H9 (cell line): Measurements from ENCODE around the gene ELFN1. TPM values are rescaled to one million over a fixed set of nuclear protein-coding genes. Genes with fewer than 3 reads are reported as not detected.

Experiments used
- DNase-seq: peaks from one replicate; pipeline ENCODE4 v3.0.0-alpha.2; 2017
- H2AFZ ChIP-seq: one replicate; pipeline ENCODE4 v1.6.1; 2013; ENCODE audit warnings: mild to moderate bottlenecking, low read length, control low read depth, moderate library complexity
- H2AK5ac ChIP-seq: 2 replicates; pipeline ENCODE4 v1.6.1; 2013; ENCODE audit warnings: low read length, control low read depth, mixed read lengths; ENCODE audit not compliant: insufficient read length
- H2BK120ac ChIP-seq: one replicate; pipeline ENCODE4 v1.6.1; 2013; ENCODE audit warnings: low read depth, mild to moderate bottlenecking, low read length, control low read depth, inconsistent platforms; ENCODE audit not compliant: poor library complexity, severe bottlenecking
- H2BK12ac ChIP-seq: 2 replicates; pipeline ENCODE4 v1.6.1; 2013; ENCODE audit warnings: low read length, control low read depth, mixed read lengths, low read depth; ENCODE audit not compliant: insufficient read length
- H2BK15ac ChIP-seq: 2 replicates; pipeline ENCODE4 v1.6.1; 2013; ENCODE audit warnings: low read depth, low read length, control low read depth
- H2BK20ac ChIP-seq: one replicate; pipeline ENCODE4 v1.6.1; 2013; ENCODE audit warnings: low read depth, mild to moderate bottlenecking, low read length, control low read depth, inconsistent platforms; ENCODE audit not compliant: poor library complexity, severe bottlenecking
- H2BK5ac ChIP-seq: 2 replicates; pipeline ENCODE4 v1.6.1; 2013; ENCODE audit warnings: low read length, control low read depth, mixed read lengths; ENCODE audit not compliant: insufficient read length
- H3K14ac ChIP-seq: 2 replicates; pipeline ENCODE4 v1.6.1; 2013; ENCODE audit warnings: low read length, control low read depth; ENCODE audit not compliant: insufficient read depth
- H3K18ac ChIP-seq: 2 replicates; pipeline ENCODE4 v1.6.1; 2013; ENCODE audit warnings: low read depth, mild to moderate bottlenecking, mixed read lengths, low read length, control low read depth; ENCODE audit not compliant: insufficient read length
- H3K23ac ChIP-seq: 2 replicates; pipeline ENCODE4 v1.6.1; 2013; ENCODE audit warnings: low read length, control low read depth, mixed read lengths, low read depth; ENCODE audit not compliant: insufficient read length
- H3K23me2 ChIP-seq: 2 replicates; pipeline ENCODE4 v1.6.1; 2013; ENCODE audit warnings: low read depth, mild to moderate bottlenecking, mixed read lengths, low read length, control low read depth; ENCODE audit not compliant: insufficient read length, poor library complexity, severe bottlenecking
- H3K27ac ChIP-seq: 2 replicates; pipeline ENCODE4 v1.5.1; 2013; ENCODE audit warnings: low read length, control low read depth, mixed read lengths, low read depth; ENCODE audit not compliant: insufficient read length
- H3K27me3 ChIP-seq: 2 replicates; pipeline ENCODE4 v1.6.1; 2013; ENCODE audit warnings: low read length, control low read depth, inconsistent platforms; ENCODE audit not compliant: insufficient read depth
- H3K4ac ChIP-seq: 2 replicates; pipeline ENCODE4 v1.6.1; 2013; ENCODE audit warnings: low read depth, mild to moderate bottlenecking, control low read depth, inconsistent platforms, low read length, moderate library complexity
- H3K4me1 ChIP-seq: 2 replicates; pipeline ENCODE4 v1.6.1; 2013; ENCODE audit warnings: low read length, control low read depth, inconsistent platforms; ENCODE audit not compliant: insufficient read depth
- H3K4me2 ChIP-seq: 2 replicates; pipeline ENCODE4 v1.6.1; 2013; ENCODE audit warnings: low read length, control low read depth, mixed read lengths; ENCODE audit not compliant: insufficient read length, insufficient read depth
- H3K56ac ChIP-seq: 2 replicates; pipeline ENCODE4 v1.6.1; 2013; ENCODE audit warnings: low read depth, mild to moderate bottlenecking, mixed read lengths, low read length, control low read depth; ENCODE audit not compliant: insufficient read length
- H3K79me1 ChIP-seq: 2 replicates; pipeline ENCODE4 v1.6.1; 2013; ENCODE audit warnings: low read depth, mild to moderate bottlenecking, moderate library complexity, low read length, control low read depth, inconsistent platforms; ENCODE audit not compliant: insufficient read depth, poor library complexity, severe bottlenecking
- H3K79me2 ChIP-seq: 2 replicates; pipeline ENCODE4 v1.6.1; 2013; ENCODE audit warnings: low read length, control low read depth, inconsistent platforms; ENCODE audit not compliant: insufficient read depth
- H3K9ac ChIP-seq: 2 replicates; pipeline ENCODE4 v1.6.1; 2013; ENCODE audit warnings: low read length, control low read depth, mixed read lengths; ENCODE audit not compliant: insufficient read length; ENCODE audit errors: extremely low read depth
- H3K9me3 ChIP-seq: one replicate; pipeline ENCODE4 v1.6.1; 2013; ENCODE audit warnings: low read depth, low read length, inconsistent platforms; ENCODE audit not compliant: control insufficient read depth
- H3T11ph ChIP-seq: one replicate; pipeline ENCODE4 v1.6.1; 2013; ENCODE audit warnings: mild to moderate bottlenecking, low read length, control low read depth, inconsistent platforms
- H4K20me1 ChIP-seq: one replicate; pipeline ENCODE4 v1.6.1; 2013; ENCODE audit not compliant: control insufficient read depth, insufficient read length, insufficient read depth
- H4K5ac ChIP-seq: 2 replicates; pipeline ENCODE4 v1.6.1; 2013; ENCODE audit warnings: low read depth, mild to moderate bottlenecking, mixed read lengths, low read length, control low read depth; ENCODE audit not compliant: insufficient read length
- H4K8ac ChIP-seq: replicated peaks from 2 replicates; pipeline ENCODE4 v1.6.1; 2013; ENCODE audit warnings: low read length, control low read depth, mixed read lengths, low read depth; ENCODE audit not compliant: insufficient read length
- H4K91ac ChIP-seq: 2 replicates; pipeline ENCODE4 v1.6.1; 2013; ENCODE audit warnings: low read depth, mild to moderate bottlenecking, moderate library complexity, mixed read lengths, low read length, control low read depth; ENCODE audit not compliant: insufficient read length
- H3K27ac Mint-ChIP-seq, 3 experiments: 2 replicates in 2 of 3; 3 replicates in 1 of 3; pipeline ENCODE4 v1.8.0; 2020 to 2021; ENCODE audit warnings: mixed read lengths in 3 of 3, mild to moderate bottlenecking in 1 of 3, moderate library complexity in 1 of 3
- H3K27me3 Mint-ChIP-seq: 2 replicates; pipeline ENCODE4 v1.8.0; 2021; ENCODE audit warnings: low read depth, mild to moderate bottlenecking, moderate library complexity, mixed read lengths
- H3K36me3 Mint-ChIP-seq, 3 experiments: 2 replicates in 2 of 3; 3 replicates in 1 of 3; pipeline ENCODE4 v1.8.0; 2020 to 2021; ENCODE audit warnings: low read depth in 3 of 3, mixed read lengths in 3 of 3; ENCODE audit not compliant: insufficient read depth in 1 of 3
- H3K4me1 Mint-ChIP-seq, 2 experiments: 2 replicates each; pipeline ENCODE4 v1.8.0; 2020; ENCODE audit warnings: mixed read lengths in 2 of 2
- H3K4me3 Mint-ChIP-seq, 2 experiments: 2 replicates in 1 of 2; 3 replicates in 1 of 2; pipeline ENCODE4 v1.8.0; 2020 to 2021; ENCODE audit warnings: mild to moderate bottlenecking in 2 of 2, mixed read lengths in 2 of 2, moderate library complexity in 1 of 2
- H3K9me3 Mint-ChIP-seq, 2 experiments: 2 replicates in 1 of 2; 3 replicates in 1 of 2; pipeline ENCODE4 v1.8.0; 2020; ENCODE audit warnings: mild to moderate bottlenecking in 2 of 2, mixed read lengths in 2 of 2, moderate library complexity in 1 of 2
- CTCF ChIP-seq: fragments of 200-600 bp; sonication (generic); conservative IDR thresholded peaks from 3 replicates; pipeline ENCODE4 v1.8.0; 2021; ENCODE audit warnings: antibody characterized with exemption, mild to moderate bottlenecking
- WGBS: extraction: QIAGEN DNeasy Blood & Tissue Kit; methylation state at CpG from one replicate; pipeline ENCODE4 v1.1.7; 2013; ENCODE audit warnings: missing lambda C conversion rate, low lambda C conversion rate, mixed read lengths; ENCODE audit not compliant: insufficient read length; ENCODE audit errors: extremely low coverage; 5-methylcytosine and 5-hydroxymethylcytosine counted together
- total RNA-seq: library from RNA; stranded (reverse); gene quantifications from 2 replicates; pipeline ENCODE4 v1.2.1, GENCODE V29; 2021

The ELFN1 gene
- total RNA-seq, 1 experiment from 2014 or later: 3.7 TPM

- no peak overlapping the region for H2BK120ac ChIP-seq
- Mint-ChIP-seq H3K4me3 (no peak overlapping the region), H3K4me1 (peaks cover 17 to 38% of the 10 kb centered on the region in 2 experiments), H3K36me3 (no peaks in the 10 kb centered on the region), H3K27ac (no peak overlapping the region), H3K27me3 (peaks cover 52% of the 10 kb centered on the region), H3K9me3 (no peaks in the 10 kb centered on the region; a peak in 2 of 5 replicates)
- no peaks in the 10 kb centered on the region for H3K9me3 ChIP-seq
- DNase-seq: no peak
- no peak overlapping the region for H4K5ac ChIP-seq
- H2AFZ ChIP-seq: no peak overlapping the region
- H3K4me2 ChIP-seq: no peak overlapping the region
- H3K56ac ChIP-seq: no peak overlapping the region
- H3K14ac ChIP-seq: no peak overlapping the region
- H3K18ac ChIP-seq: no peak overlapping the region
- no peak overlapping the region for H4K91ac ChIP-seq
- no peak overlapping the region for H3K4ac ChIP-seq
- no peak overlapping the region for H3K23ac ChIP-seq
- no peak overlapping the region for H3K9ac ChIP-seq
- 100% methylated on average over 2 of the region's 21 CpGs for WGBS
- H2BK15ac ChIP-seq: no peak overlapping the region
- H4K8ac ChIP-seq: no peak overlapping the region
- H3K79me2 ChIP-seq: no peaks in the 10 kb centered on the region
- H2BK5ac ChIP-seq: no peak overlapping the region
- no peak for TF ChIP-seq CTCF
- H3K4me1 ChIP-seq: peaks cover 3% of the 10 kb centered on the region; the same call in 1 of the 2 replicates
- no peak overlapping the region for H2BK12ac ChIP-seq
- H3K23me2 ChIP-seq: no peaks in the 10 kb centered on the region
- H2AK5ac ChIP-seq: no peak overlapping the region
- no peaks in the 10 kb centered on the region for H3K27me3 ChIP-seq
- no peak overlapping the region for H3K27ac ChIP-seq
- peaks cover 2% of the 10 kb centered on the region for H4K20me1 ChIP-seq
- no peak overlapping the region for H3T11ph ChIP-seq
- H2BK20ac ChIP-seq: no peak overlapping the region
- H3K79me1 ChIP-seq: no peaks in the 10 kb centered on the region
Observed at GRCh38 chr7:1752771-1753563, 82.9 kb downstream of the ELFN1 start.
